MM.1S (cell line): ENCODE data around the gene UGT1A5.

ENCODE experiments used
- EZH2 ChIP-seq: fragments of 300-600 bp; sonication (generic); optimal IDR thresholded peaks from 2 replicates; pipeline ENCODE3; 2017; ENCODE audit warnings: low read depth, mild to moderate bottlenecking, antibody characterized with exemption, low read length, mixed read lengths
- TF ChIP-seq, protein P1 (sequence below): fragments of 300-600 bp; sonication (generic); IDR thresholded peaks from 2 replicates; pipeline ENCODE4 v1.5.1; 2016; ENCODE audit warnings: antibody characterized with exemption, low read length, mixed read lengths

GRCh38 chr2:233803994-233804393, 91.3 kb downstream of the UGT1A5 start:
- TF ChIP-seq, protein P1, sequence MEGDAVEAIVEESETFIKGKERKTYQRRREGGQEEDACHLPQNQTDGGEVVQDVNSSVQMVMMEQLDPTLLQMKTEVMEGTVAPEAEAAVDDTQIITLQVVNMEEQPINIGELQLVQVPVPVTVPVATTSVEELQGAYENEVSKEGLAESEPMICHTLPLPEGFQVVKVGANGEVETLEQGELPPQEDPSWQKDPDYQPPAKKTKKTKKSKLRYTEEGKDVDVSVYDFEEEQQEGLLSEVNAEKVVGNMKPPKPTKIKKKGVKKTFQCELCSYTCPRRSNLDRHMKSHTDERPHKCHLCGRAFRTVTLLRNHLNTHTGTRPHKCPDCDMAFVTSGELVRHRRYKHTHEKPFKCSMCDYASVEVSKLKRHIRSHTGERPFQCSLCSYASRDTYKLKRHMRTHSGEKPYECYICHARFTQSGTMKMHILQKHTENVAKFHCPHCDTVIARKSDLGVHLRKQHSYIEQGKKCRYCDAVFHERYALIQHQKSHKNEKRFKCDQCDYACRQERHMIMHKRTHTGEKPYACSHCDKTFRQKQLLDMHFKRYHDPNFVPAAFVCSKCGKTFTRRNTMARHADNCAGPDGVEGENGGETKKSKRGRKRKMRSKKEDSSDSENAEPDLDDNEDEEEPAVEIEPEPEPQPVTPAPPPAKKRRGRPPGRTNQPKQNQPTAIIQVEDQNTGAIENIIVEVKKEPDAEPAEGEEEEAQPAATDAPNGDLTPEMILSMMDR, result no peak
- no peak for TF ChIP-seq EZH2
